Mucosa of stomach (tissue), 1 donor: ENCODE data around the gene TNC.

ENCODE experiments used
- H3K27me3 ChIP-seq: one replicate; pipeline ENCODE4 v1.7.0; 2013; ENCODE audit warnings: mild to moderate bottlenecking, low read length; ENCODE audit not compliant: control insufficient read depth, insufficient read depth
- H3K36me3 ChIP-seq: one replicate; pipeline ENCODE4 v1.7.0; 2013; ENCODE audit warnings: low read length; ENCODE audit not compliant: control insufficient read depth, insufficient read depth
- H3K4me1 ChIP-seq: one replicate; pipeline ENCODE4 v1.7.0; 2013; ENCODE audit warnings: mild to moderate bottlenecking, low read length; ENCODE audit not compliant: control insufficient read depth, insufficient read depth
- H3K4me3 ChIP-seq: one replicate; pipeline ENCODE4 v1.7.0; 2013; ENCODE audit warnings: low read length
- H3K9ac ChIP-seq: one replicate; pipeline ENCODE4 v1.7.0; 2013; ENCODE audit warnings: mild to moderate bottlenecking, low read length, moderate library complexity
- H3K9me3 ChIP-seq: one replicate; pipeline ENCODE4 v1.7.0; 2013; ENCODE audit warnings: mild to moderate bottlenecking, low read length, moderate library complexity; ENCODE audit not compliant: control insufficient read depth
- donor health status: Pancreatic carcinoma.

Gene TNC

DNA sequence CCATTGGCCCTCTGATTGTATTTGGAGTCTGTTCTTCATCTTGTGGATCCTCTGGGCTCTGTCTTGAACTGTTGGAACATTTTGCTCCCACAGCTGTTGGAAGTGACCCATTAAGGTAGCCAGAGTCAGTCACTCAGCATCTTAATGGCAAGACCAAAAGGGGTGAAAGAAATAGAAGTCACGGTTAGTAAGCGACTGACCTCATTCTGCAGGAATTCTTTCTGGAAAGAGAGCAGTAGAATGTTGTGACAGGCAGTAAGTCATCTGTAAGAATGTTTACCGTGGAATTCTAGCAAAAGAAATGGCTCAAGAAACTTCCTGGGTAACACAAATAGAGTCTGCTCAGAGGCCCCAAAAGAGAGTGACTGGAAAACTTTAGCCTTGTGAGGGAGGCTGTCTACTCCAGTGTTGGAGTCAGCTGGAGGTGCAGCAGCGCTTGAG is 28.6 kb upstream of the TNC start:
- H3K4me1 ChIP-seq, result no peaks in the 10 kb centered on the region
- no peak overlapping the region for H3K4me3 ChIP-seq
- H3K9me3 ChIP-seq, result no peaks in the 10 kb centered on the region
- H3K27me3 ChIP-seq, result no peaks in the 10 kb centered on the region
- no peaks in the 10 kb centered on the region for H3K36me3 ChIP-seq
- no peak overlapping the region for H3K9ac ChIP-seq

DNA sequence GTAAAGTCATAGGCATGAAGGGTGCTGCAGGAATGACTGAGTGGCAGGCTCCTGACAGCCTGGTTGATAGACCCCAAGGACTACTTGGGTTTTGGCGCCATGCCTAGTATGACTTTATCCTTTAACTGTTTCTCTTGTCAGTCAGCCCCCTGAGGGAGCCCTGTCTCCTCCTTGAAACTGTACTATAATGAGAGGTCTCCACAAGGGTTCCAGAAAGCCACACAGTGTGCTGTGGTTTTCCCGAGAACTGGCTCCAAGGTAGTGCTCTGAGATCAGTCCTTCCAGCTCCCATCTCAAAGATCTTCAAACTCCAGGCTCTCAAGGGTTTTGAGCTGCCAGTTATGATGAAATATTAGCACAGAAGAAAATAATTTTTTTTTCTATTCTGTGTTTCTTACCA is 26.7 kb upstream of the TNC start:
- Histone ChIP-seq H3K36me3 (no peaks in the 10 kb centered on the region), H3K4me1 (no peaks in the 10 kb centered on the region), H3K9me3 (no peaks in the 10 kb centered on the region), H3K4me3 (no peak overlapping the region), H3K9ac (no peak overlapping the region), H3K27me3 (no peaks in the 10 kb centered on the region)

DNA sequence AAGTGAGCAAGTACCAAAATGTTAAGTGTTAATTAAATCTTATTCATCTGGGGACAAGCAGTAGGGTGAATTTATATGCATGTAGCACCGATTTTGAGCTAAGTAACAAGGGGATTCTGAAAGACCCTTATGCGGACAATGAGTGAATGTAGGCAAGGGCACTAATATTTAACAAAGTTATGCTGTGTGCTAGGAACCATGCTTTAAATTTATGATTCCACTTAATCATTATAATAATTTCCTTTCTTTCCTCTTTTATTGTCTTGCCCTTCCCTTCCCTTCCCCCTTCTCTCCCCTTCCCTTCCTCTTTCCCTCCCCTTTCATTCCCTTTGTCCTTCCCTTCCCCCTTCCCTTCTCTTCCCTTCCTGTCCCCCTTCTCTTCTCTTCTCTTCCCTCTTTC is 25.7 kb upstream of the TNC start:
- Histone ChIP-seq H3K4me3 (no peak overlapping the region), H3K27me3 (no peaks in the 10 kb centered on the region), H3K36me3 (no peaks in the 10 kb centered on the region), H3K4me1 (no peaks in the 10 kb centered on the region), H3K9me3 (no peaks in the 10 kb centered on the region), H3K9ac (no peak overlapping the region)

DNA sequence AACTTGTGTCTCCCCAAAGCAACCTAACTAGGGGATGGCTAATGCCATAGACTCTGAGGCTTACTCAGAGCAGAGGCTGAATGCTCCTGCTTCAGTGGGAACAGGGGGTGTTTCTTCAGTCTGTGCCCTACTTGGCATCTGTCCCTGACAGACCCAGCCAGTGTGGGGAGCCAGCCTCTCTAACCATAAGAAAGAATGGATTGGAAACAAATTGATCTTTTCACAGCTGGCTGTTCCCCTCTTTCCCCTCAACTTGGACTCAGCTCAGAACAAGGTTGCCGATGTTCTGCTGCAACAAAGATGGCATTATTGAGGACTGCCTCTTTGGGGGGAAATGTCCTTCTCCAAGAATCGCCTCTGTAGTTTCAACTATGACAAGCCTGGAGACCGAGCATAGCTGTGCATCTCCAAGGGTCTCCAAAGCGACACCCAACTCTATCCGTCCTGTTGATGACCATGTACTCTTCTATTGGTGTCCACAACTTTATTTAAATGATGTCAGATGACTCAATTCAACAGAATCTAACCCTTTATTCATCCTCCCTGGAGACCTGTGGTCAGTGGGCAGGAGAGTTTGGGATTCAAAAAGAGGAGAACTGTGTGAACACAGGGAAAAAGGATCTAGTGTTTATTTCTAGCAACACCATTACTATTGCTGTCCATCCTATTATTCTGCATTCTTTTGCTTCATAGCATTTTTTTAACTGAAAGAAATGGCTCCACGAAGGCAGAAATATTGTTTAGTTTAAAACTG is 24.7 kb upstream of the TNC start:
- H3K4me3 ChIP-seq, result no peak overlapping the region
- no peak overlapping the region for H3K9ac ChIP-seq
- no peaks in the 10 kb centered on the region for H3K36me3 ChIP-seq
- H3K27me3 ChIP-seq, result no peaks in the 10 kb centered on the region
- no peaks in the 10 kb centered on the region for H3K9me3 ChIP-seq
- no peaks in the 10 kb centered on the region for H3K4me1 ChIP-seq

DNA sequence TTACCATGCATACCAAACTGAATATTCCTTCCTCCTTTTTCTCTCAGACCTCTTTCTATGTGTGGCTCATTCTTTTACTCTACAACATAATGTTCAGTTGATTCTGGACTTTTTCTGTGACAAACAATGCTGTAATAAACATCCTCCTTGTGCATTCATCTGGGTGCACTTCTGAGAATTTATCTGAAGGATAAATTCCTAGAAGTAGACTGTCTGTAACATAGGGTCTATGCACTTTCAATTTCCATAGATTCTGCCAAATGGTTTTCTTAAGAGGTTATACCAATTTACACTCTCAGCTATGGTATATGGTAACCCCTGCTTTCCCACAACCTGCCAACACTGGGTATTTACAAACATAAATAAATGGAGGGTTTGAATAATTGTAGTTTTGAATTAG is 24.1 kb upstream of the TNC start:
- Histone ChIP-seq H3K4me3 (no peak overlapping the region), H3K36me3 (no peaks in the 10 kb centered on the region)

DNA sequence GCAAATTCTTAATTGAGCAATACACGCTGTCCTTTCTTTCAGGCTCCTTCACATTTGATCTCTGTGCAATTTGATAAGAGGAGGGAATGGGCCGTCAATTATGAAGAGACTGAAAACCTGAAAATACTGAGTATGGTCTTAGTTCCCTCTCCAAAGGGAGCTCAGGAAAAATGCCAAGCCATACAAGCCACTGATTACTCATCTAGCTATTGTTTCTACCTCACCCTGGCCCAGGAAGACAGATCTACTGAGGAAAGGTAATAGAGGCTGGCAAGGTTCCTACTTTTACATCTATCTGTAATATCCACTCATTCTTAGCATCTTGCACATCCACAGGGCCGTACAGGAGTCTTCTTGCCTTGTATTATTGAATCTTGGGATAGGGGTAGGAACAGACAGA is 23.7 kb upstream of the TNC start:
- Histone ChIP-seq H3K36me3 (no peaks in the 10 kb centered on the region), H3K9me3 (no peaks in the 10 kb centered on the region), H3K27me3 (no peaks in the 10 kb centered on the region), H3K9ac (no peak overlapping the region), H3K4me3 (no peak overlapping the region), H3K4me1 (no peaks in the 10 kb centered on the region)

More for the DNA sequence above, 24.1 kb upstream of the TNC start:
- no peak overlapping the region for H3K9ac ChIP-seq
- no peaks in the 10 kb centered on the region for H3K27me3 ChIP-seq
- no peaks in the 10 kb centered on the region for H3K9me3 ChIP-seq
- H3K4me1 ChIP-seq, result no peaks in the 10 kb centered on the region

DNA sequence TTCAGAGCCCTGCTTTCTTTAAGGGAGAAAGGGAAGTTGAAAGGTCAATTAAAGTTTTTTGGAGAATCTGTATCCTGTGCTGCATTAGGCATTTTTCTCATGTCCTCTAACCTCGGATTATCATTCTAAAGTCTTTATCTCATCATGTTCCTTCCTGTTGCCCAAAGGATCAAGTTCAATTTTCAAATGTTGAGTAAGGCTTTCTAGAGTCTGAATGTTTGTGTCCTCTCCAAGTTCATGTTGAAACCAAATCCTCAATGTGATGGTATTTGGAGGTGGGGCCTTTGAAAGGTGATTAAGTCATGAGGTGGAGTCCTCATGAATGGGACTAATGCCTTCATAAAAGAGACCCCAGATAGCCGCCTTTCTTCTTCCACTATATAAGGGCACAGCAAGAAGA is 20.2 kb upstream of the TNC start:
- Histone ChIP-seq H3K9ac (no peak overlapping the region), H3K27me3 (no peaks in the 10 kb centered on the region), H3K36me3 (no peaks in the 10 kb centered on the region), H3K4me1 (no peaks in the 10 kb centered on the region), H3K4me3 (no peak overlapping the region), H3K9me3 (no peaks in the 10 kb centered on the region)

DNA sequence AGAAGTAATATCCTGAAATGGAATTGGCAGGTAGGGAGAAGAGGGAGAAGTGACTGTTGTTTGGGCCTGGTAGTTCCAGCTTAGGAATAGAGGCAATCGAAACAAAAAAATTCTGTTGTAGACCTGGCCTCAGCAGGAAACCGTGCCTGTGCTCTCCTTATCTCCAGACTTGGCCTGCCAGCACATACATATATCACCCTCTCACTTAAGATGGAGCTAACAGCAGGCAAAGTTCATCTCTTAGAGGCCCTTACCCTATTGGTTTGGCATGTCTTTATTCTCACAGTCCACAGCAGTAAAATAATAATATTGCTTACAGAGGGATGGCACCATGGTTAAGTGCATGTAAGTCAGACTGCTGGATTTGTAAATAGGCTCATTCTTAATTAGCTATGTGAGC is 19.6 kb upstream of the TNC start:
- H3K27me3 ChIP-seq, result no peaks in the 10 kb centered on the region
- no peaks in the 10 kb centered on the region for H3K9me3 ChIP-seq
- H3K9ac ChIP-seq, result no peak overlapping the region
- no peak overlapping the region for H3K4me3 ChIP-seq
- no peaks in the 10 kb centered on the region for H3K4me1 ChIP-seq
- H3K36me3 ChIP-seq, result no peaks in the 10 kb centered on the region

DNA sequence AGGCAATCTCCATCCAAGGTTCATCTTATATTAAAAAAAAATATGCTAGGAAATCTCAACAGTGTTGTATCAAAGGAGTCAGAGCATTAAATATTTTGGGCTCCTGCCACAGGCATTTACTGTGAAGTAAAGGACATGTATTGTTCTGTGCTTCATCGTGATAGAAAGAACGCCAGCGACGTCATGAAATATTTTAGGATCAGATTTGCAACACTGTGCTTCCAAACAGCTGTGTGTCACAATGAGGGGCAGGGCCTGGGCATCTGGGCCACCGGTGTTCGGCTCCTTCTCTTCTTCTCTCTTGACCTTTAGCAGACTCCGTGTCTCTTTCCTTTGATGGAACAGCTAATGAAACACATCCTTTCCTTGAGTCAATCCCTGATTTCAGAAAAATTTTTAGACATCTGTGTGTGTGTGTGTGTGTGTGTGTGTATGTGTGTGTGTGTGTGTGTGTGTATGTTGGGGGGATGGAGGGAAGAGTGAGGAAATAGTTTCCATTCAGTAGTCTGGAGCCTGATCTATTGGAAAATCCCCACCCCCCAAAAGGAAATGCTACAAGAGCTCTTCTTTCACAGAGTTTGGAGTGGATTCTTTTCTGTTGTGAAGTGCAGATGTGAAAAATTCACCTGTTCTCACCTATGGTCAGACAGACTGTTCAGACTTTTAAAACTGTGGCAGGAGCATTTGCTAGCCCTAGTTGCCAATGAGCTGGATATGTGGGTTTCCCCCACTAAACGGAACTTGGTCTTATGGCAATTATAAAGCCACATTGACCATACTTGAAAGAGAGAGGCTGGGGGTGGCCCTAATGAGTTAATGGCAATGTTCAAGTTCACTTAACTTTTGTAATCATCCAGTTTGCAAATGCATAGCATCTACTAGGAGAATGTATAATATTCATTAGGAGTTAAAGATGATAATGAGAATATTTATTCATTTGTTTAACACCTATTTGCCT is 18.1 kb upstream of the TNC start:
- Histone ChIP-seq H3K9me3 (no peaks in the 10 kb centered on the region), H3K4me1 (no peaks in the 10 kb centered on the region), H3K4me3 (no peak overlapping the region), H3K9ac (no peak overlapping the region), H3K36me3 (no peaks in the 10 kb centered on the region), H3K27me3 (no peaks in the 10 kb centered on the region)

DNA sequence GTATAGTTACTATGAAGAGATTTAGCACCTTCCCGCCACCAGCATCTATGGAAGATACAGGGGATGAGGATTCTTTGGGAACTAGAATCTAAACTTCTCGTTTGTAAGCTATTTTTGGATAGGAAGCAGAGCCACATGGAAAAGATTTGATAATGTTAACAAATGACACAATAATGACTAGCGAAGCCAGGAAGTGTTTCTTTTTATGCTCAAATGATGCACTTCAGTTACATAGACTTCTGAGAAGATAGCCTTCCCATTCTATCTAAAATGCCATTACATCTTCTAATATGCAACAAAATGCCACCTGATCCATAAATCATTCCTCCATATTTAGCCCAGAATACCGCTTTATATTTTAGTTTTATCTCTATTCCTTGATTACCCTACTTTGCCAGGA is 17.0 kb upstream of the TNC start:
- no peaks in the 10 kb centered on the region for H3K4me1 ChIP-seq
- H3K9ac ChIP-seq, result no peak overlapping the region
- H3K4me3 ChIP-seq, result no peak overlapping the region
- H3K27me3 ChIP-seq, result no peaks in the 10 kb centered on the region
- no peaks in the 10 kb centered on the region for H3K9me3 ChIP-seq
- no peaks in the 10 kb centered on the region for H3K36me3 ChIP-seq

DNA sequence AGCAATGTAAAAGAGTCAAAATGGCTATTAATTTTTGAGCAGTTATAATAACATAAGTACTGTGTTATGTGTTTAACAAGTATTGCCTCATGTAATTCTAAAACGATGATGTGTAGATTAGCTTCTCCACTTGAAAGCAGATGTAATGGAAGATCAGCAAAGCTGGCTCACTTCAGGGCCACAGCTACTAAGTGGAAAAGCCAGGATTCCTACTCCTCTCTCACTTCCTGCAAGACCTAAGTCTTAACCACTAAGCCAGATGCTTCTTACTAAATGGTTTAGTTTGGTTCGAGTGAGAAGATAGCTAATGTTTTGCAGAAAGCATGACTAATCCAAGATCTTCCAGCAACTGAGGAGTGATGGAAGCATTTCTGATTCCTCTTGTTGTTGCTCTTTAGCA is 15.7 kb upstream of the TNC start:
- no peak overlapping the region for H3K9ac ChIP-seq
- H3K4me3 ChIP-seq, result no peak overlapping the region
- no peaks in the 10 kb centered on the region for H3K36me3 ChIP-seq
- H3K9me3 ChIP-seq, result no peaks in the 10 kb centered on the region
- no peaks in the 10 kb centered on the region for H3K27me3 ChIP-seq
- no peaks in the 10 kb centered on the region for H3K4me1 ChIP-seq

DNA sequence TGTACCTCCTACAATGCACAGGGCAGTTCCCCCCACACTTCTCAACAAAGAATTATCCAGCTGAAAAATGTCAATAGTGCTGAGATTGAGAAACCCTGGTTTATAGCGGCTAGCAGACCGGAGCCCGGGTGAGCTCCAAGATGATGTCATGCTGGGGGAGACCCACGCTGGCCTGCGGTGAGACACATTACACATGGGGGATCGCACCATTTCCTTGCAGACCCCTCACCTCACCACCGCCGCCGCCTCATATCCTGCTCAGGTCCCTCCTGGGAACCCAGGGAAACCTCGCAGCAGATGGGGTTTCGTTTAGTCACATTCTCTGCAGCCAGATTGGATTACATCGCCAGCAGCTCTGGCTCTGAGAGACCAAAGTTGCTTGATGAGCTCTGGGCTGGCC is 14.7 kb upstream of the TNC start:
- Histone ChIP-seq H3K9ac (no peak overlapping the region), H3K9me3 (no peaks in the 10 kb centered on the region), H3K27me3 (no peaks in the 10 kb centered on the region), H3K4me3 (no peak overlapping the region), H3K36me3 (no peaks in the 10 kb centered on the region), H3K4me1 (no peaks in the 10 kb centered on the region)
